ENCODE results near the gene ADAM12.

ADAM12 gene

DNA sequence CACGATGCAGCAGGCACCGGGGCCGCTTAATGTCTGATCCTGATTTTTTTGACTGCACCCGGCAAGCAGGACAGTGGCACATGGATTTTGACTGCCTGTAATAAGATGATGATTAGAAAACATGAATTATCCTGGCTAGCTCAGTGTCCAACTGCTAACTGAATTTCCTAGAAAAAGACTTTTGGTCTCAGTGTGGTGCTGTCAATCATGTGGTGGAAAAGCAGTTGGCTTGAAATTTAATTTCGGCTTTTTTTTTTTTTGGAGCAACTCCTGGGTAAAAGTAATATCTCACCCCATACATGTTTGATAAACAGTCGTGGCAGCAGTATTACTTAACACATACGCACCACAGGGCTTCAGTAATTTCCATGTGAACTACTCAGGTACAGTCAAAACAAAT, 264.2 kb downstream of the ADAM12 start:
- DNase-seq (ENCODE audit: low read depth in 1 of 2, low spot score in 1 of 2): no peak

DNA sequence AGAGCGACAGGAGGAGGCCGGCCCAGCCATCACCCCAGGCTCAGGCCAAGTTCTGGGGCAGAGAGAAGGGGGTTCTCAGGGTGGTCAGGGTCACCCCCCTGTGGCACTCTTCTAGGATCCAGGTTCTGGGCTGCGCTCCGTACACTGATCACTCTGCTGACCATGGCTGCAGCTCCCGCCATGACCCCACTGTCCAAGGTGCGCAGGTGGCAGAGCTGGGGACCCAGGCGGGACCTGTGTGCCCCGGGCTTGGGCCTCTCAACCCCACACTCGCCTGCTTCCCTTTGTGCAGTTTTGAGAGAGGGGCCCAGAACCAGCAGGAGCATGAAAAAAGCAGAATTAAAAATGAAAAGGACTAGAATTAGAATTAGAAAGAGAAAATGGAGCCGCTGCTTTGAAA, 264.8 kb downstream of the ADAM12 start:
- no peak for DNase-seq (ENCODE audit: low read depth in 1 of 2, low spot score in 1 of 2)

DNA sequence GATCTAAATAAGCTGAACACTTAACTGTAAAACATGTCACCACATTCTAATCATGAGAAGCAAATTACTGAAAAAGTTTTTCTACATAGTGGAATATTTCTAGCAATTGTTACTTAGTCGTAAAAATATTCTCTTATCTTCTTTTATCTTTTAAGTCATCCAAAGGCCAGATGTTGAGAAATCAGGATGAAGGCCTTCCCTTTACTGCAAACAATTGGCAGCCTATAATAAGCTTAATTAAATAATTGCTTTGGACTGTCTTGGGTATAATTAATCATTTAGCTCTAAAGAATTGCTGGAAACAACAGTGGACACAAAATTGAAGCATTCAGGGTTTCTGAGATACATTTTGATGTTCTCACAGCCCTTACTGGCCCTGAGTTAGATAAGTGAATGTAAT, 265.4 kb downstream of the ADAM12 start:
- DNase-seq (ENCODE audit: low read depth in 1 of 2, low spot score in 1 of 2): no peak

DNA sequence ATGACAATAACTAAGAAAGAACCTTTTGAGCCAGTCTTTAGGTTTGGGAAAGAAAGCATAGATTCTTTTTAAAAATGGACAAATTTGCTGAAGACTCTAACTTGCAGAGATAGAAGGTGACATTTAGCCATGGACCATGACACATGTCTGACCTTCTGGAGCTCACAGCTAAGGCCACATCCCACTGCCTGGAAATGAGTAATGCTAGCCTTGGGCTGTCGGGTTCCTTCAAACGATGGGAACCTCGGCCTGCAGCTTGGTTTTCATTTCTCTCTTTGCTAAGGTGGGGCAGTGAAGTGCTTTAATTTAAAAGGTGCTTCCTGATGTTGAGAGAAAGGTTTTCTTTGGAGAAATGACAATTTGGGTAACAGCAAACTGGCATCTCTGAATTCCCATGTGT, 268.7 kb downstream of the ADAM12 start:
- DNase-seq (ENCODE audit: low read depth in 1 of 2, low spot score in 1 of 2): no peak

DNA sequence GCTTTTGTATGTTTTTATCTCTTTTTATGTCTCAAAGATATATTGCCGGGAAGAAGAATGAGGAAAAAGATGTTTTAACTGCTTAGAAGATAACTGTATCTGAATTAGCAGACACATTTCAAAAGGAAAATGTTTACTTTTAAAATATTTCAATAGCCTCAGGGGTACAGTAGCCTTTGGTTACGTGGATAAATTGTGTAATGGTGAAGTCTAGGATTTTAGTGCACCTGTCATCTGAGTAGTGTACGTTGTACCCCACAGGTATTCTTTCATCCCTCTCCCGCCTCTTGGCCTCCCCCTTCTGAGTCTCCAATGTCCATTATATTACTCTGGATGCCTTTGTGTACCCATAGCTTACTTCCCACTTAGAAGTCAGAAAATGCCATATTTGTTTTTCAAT, 269.8 kb downstream of the ADAM12 start:
- no peak for DNase-seq (ENCODE audit: low read depth in 1 of 2, low spot score in 1 of 2)

DNA sequence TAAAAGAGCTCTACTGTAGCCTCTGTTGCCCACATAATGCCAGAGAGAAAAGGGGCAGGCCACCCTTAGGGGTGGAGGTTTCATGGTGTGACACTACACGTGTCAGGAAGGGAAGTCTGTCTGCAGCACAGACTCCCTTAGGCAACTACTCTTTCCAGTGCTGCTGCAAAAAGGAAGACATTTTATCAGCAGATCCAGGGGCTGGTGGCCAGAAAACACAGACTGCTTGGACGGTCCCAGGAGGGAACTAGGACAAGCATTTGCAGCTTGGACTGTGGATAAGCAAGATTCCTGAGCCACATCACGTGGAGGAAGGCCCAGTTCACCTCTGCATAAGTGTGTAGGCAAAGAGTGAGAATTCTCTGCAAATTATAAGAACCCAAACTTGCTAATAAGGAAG, 271.1 kb downstream of the ADAM12 start:
- no peak for DNase-seq (ENCODE audit: low read depth in 1 of 2, low spot score in 1 of 2)

DNA sequence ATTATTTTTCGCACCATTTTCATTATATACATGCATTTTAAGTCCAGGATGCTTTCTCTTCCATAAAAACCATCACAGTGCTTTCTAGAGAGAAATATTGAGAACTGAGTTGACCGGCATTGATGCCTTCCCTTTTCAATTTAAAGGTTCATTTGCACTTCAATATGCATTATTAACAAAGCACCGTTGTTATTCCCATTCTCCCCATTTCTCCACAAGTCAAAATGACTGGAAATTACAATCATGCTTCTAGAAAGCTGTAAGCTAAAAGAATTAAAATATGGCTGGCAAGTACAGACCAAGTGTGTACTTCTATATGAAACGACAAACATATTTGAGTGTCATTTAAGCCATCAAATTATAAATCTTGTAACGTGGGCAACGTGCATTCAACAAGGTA, 272.4 kb downstream of the ADAM12 start:
- DNase-seq (ENCODE audit: low read depth in 1 of 2, low spot score in 1 of 2): no peak

DNA sequence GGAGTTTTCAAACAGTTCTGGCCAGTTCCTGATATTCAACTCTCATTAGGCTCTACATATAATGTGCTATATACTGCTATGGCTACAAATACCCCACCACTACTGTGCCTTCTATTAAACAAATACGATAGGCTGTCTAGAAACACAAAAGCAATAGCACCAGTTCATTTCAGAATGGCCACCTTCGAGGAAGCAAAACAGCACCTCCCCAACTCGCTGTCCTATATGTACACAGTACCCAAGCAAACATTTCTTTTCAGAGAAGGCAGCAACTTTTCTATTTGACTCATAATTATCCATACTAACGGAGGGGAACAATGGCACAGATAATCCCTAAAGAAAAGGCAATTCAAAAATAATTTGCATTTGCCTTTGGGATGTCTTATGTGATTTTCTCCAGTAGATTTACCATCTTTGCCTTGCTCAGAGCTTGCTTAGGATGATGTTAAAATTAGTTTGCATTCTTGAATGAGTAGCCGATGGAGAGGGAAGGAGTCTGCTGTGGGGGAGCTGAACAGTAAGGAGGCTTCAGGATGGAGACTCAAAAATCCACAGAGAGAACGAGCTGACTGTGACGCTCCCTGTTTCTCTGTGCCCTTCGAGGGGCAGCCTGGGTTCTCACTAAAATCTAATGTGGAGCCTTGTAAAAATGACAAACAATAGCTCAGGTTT, 273.3 kb downstream of the ADAM12 start:
- DNase-seq (ENCODE audit: low read depth in 1 of 2, low spot score in 1 of 2): no peak

DNA sequence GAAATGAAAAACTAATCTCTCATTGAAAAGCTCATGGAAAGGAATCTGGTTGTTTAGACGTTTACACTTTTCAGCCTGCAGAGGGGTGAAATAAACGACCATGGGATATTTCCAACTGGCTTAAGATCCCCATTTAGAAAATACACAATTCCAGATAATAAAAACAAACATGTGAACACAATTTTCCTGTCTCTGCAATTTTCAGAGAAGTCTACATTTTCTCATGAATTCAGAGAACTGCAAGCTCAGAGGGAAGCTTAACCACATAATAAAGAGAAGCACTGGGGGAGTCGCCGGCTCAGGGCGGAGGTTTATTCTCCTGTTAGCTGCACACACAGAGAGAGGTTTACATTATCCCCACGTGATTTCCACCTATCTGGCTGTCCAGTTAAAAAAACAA, 276.8 kb downstream of the ADAM12 start:
- no peak for DNase-seq (ENCODE audit: low read depth in 1 of 2, low spot score in 1 of 2)

DNA sequence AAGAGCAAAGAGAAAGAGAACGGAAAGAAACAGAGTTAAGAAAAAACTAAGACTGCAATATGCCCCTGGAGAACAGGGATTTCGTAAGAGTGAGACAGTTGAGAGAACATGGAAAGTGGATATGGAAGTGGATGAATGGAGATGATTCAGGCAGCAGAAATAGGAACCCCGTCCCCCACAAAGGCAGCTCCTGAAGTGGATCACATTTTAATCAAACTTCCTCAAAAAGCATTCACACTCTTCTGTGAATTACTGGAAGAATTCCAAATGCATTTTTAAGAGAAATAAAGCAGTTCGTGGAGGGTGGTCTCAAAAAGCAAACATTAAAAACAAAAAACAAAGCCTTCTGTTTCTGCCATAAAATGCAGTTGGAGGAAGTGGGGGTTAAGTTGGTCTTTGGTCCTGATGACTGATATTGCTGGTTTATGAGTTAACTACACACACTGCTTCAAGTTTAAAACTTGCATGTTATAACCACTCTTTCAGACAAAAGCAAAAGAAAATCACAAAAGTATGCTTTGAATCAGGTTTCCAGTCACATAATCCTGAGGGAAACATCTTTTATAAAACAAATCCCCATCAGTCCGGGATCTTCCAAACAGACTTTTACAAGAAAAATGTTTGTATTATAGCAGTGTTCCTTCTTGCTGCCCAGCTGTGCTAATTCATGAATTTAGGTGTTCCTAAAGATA, 277.6 kb downstream of the ADAM12 start:
- no peak for DNase-seq (ENCODE audit: low read depth in 1 of 2, low spot score in 1 of 2)

DNA sequence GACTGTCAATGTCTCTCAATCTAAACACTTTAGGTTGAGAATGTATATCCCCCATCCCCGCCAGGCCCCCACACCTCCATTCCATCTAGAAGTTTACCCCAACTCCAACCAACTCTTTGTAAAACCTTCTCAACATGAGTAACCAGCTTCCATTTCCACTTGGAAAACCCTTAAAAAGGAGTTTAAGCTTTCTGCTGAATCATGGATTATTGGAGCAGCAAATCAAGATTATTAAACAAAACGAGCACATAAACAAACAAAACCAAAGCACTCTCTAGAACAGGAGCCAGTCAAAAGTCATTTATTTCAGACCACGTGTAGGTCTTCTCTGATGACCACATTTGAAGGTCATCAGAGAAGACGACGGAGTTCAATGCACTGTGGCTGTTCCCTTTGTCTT, 278.4 kb downstream of the ADAM12 start:
- no peak for DNase-seq (ENCODE audit: low read depth in 1 of 2, low spot score in 1 of 2)

DNA sequence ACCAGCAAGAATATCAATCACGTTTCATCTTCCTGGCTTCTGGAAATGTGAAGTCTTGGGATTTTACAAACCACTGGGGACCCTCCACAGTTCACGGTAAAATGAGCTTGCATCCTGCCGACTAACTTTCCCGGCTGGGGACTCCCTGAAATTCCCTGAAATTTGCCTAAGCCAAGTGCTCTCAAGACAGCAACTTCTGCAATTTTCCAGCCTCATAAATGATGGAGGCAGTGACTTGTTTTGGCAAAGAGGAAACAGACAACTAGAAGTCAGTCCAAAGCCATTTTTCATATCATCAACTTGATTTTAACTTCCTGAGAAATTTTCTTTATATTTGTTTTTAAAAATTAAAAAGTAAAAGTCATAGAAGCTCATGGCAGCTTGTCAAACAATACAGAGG, 279.6 kb downstream of the ADAM12 start:
- DNase-seq (ENCODE audit: low read depth in 1 of 2, low spot score in 1 of 2): no peak

DNA sequence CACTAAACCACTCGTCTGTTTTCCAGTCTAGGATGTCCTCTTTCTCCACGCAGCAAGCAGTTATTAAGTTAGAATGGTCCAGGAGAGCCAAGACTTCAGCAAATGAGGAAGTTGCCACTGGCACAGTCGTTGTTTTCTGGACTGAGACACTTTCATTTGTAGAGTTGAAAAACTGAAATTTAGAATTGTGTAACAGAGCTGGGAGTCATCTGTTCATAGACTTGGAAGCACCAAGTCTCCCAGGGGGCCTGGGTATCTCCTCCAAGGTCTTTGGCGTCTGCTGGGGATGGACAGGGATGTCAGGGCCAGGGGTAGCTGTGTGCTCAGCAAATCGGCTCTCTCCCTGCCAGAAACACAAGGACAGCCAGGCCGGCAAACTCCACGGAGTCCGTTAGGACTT, 283.5 kb downstream of the ADAM12 start:
- DNase-seq (ENCODE audit: low read depth in 1 of 2, low spot score in 1 of 2): no peak

DNA sequence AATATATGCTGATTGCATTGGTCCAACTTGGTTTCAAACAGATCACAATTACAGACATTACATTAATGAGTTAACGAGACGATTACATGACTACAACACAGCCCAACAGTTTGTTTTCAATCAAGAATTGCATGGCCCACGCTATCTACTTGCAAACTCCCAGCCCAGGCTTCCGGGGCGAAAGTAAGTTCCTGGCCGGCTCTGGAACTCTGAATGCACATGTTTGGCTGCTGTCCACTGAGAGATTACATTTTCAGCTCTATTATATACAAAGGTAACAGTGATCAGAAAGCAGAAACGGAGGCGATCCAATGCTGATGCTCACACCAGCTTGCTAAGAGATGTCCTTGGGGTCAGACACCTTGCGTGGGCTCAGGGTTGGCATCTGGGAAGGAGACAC, 285.6 kb downstream of the ADAM12 start:
- no peak for DNase-seq (ENCODE audit: low read depth in 1 of 2, low spot score in 1 of 2)

DNA sequence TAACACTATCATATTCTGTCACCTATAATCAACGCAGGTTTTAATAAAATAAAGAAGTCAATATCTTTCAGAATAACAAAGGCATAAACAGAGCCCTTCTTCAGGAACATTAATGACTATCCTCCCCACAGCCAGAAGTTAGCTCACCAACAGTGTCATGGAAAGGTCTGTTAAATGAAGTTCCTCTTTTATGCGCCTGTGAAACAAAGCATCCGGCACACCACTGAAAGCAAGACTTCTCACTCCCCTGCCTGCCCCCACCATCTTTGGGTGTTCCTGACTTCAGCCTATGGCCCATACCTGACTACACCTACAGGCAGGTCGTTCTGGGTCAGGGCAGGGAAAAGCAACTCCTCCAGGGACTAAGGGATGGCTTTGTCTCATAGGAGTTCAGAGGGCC, 286.5 kb downstream of the ADAM12 start:
- no peak for DNase-seq (ENCODE audit: low read depth in 1 of 2, low spot score in 1 of 2)

DNA sequence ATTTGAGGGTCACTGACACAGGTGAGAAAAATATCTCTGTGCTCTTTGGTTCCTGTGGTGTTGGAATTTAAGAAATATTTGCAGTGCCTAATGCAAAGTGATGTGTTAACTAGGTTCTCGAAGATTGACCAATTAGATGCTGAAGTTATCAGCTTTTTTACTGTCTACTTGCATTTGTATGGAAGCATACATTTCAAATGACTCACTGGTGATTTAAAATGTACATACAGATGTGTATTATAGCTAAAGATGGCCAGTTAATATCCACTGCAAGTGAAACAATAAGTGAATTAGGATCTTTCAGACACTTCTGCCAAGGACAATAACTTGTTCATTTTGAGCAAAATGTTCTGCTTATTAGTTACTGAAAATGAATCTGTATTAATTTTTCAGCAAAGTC, 287.0 kb downstream of the ADAM12 start:
- no peak for DNase-seq (ENCODE audit: low read depth in 1 of 2, low spot score in 1 of 2)

DNA sequence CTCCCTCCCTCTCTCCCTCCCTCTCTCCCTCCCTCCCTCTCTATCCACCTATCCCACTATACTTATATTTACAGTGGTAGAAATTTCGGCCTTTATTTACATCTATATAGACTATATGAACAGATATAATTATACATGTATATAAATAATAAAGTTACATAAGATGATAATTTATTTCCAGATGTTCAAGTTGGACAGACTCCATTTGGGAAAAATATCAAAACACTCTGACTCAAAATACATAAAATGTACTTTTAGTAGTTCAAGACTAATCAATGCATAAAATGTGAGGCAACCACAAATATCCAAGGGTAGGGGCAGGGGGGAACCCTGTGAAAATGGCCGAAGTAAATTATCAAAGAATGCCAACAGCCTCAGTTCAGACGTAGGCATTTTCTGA, 288.9 kb downstream of the ADAM12 start:
- no peak for DNase-seq (ENCODE audit: low read depth in 1 of 2, low spot score in 1 of 2)

DNA sequence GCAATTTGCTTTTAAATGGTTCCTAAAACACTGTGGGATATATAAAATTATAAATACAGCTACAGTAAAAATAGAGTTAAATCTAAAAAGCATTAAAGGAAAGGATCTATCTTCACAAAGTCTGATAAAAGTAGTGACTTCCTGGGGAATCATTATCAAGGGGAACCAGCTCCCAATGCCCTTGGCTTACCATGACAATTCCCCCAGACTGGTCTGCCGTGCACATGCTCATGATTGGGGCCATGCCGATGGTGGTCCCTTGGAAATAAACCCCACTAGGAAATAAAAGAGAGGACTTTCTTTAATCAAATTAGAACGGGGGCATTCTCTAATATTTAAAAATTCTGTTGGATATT, 290.1 kb downstream of the ADAM12 start:
- DNase-seq (ENCODE audit: low read depth in 1 of 2, low spot score in 1 of 2): no peak

DNA sequence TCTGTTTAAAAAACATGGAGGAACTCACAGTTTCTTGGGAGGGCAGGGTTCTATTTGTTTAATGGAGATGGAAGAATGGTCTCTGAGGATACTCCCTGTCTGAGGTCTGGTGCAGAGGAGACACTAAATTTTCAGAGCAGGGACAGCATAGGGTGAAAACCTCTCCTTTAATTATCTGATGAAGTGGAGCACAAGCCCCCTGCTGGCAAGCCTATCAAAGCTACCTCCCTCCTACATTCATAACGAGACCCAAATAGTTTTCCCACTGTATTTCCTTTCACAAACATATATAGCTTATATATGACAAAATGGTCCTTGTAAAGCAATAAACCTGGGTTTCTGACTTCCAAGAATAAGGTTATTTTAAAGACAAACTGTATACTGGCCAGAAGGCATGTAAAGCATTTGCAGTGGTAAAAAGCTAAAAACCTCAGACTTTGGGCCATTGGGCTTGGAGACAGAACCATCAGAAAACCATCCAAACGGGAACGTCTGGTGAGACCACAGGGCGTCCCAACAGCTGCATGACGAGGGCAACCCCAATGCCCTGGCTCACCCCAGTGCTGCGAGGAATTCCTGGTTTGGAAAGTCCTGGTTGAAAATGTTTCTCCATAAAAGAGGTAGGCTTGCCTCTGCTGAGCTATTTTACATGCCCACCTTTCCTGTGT, 290.6 kb downstream of the ADAM12 start:
- DNase-seq (ENCODE audit: low read depth in 1 of 2, low spot score in 1 of 2): no peak

DNA sequence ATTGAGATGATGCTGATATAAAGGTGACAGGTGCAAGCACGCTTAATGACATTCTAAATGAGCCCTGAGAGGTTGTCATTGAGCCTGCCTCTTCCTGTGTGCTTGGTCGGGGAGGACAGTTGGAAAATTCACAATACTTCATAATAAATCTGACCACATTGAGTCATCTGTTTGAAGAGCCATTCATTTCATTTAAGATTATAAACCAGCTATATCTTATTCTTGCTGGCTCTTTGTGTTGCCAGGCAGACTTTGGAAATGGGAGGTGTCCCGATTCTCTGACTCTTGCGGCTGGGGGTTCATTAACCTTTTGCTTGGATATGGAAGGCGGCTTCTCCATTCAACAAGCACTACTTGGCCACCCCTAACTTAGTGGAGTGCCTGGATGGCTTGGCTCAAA, 293.7 kb downstream of the ADAM12 start:
- DNase-seq (ENCODE audit: low read depth in 1 of 2, low spot score in 1 of 2): no peak

DNA sequence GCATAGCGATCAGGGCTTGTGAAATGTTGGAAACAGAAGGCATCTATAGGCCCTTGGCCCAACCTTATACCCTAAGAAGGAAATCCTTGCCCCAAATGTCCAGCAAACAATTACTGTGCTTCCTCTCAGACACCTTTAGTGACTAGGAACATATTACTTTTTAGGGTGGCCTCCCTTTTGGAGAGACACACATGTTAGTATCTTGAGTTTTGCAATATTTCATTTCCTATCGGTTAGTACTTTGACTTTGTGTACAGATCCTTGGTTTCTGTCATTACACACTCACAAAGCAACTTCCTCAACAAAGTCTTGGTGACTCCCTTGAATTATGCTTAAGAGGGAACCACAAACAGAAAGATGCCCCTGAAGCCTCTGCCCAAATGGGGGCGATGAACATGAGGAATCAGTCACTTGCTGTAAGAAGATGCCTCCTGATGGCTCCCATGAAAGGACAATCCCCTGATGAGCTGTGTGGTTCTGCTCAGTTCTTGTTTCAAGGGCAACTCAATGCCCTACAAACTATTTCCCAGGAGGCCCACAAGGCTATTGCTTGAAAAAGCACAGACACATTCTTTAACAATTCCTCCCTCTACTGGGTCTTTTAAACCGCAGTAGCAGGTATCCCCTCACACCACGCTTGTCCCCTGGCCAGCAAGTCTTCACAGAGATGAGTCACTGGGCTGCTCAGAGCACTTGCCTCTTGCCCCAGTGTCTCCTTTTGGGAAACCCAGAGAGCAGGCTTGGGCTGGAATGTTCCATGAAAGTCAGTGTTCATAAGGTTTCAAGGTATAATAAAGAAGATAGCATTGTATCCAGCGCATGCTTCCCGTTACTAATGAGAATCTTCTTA, 295.7 kb downstream of the ADAM12 start:
- DNase-seq (ENCODE audit: low read depth in 1 of 2, low spot score in 1 of 2): no peak
